ENCODE results near the gene ETV6. TPM values are rescaled to one million over a fixed set of nuclear protein-coding genes. Genes with fewer than 3 reads are reported as not detected.

Gene ETV6
- total RNA-seq: 3.9 and 5.4 TPM in 2 replicates

GRCh38 chr12:11649413-11650285 is at the start of gene ETV6:
Gene ETV6, plus strand, starts transcription at chr12:11649674. Its CDS starts 454 bp downstream, at chr12:11650128.

